Upper lobe of left lung (tissue), 6 donors: Measurements from ENCODE around the gene IGF2BP3. TPM values are rescaled to one million over a fixed set of nuclear protein-coding genes. Genes with fewer than 3 reads are reported as not detected.

Experiments used
- ATAC-seq, 2 donors: fragments of 200-7000 bp; cut with Tn5 transposase; one replicate each; pipeline ENCODE4 v1.9.1; 2022; ENCODE audit warnings: mild to moderate bottlenecking in 2 of 2, moderate library complexity in 2 of 2; ENCODE audit not compliant: low FRiP score in 2 of 2
- DNase-seq, 2 donors: peaks; one replicate each; pipeline ENCODE4 v3.0.0-alpha.2; 2019 to 2020
- H3K27ac ChIP-seq, 4 donors: fragments of 200-600 bp; sonication (generic); one replicate each; pipeline ENCODE4 v1.5.1; 2016 to 2019
- H3K27me3 ChIP-seq, 4 donors: fragments of 200-600 bp; sonication (generic); one replicate each; pipeline ENCODE4 v1.5.1; 2017 to 2019
- H3K36me3 ChIP-seq, 4 donors: fragments of 200-600 bp; sonication (generic); one replicate each; pipeline ENCODE4 v1.5.1; 2016 to 2019
- H3K4me1 ChIP-seq, 4 donors: fragments of 200-600 bp; sonication (generic); one replicate each; pipeline ENCODE4 v1.5.1; 2018 to 2019
- H3K4me3 ChIP-seq, 4 donors: fragments of 200-600 bp; sonication (generic); one replicate each; pipeline ENCODE4 v1.5.1; 2017 to 2019; ENCODE audit warnings: mild to moderate bottlenecking in 2 of 4, moderate library complexity in 1 of 4
- H3K9me3 ChIP-seq, 4 donors: fragments of 200-600 bp; sonication (generic); one replicate each; pipeline ENCODE4 v1.5.1; 2018 to 2019
- EP300 ChIP-seq, 4 donors: sonication (generic); formaldehyde crosslinking; IDR thresholded peaks; one replicate each; pipeline ENCODE4 v1.5.1; 2017; ENCODE audit warnings: antibody characterized with exemption in 4 of 4, control low read depth in 2 of 4
- POLR2A ChIP-seq, 4 donors: fragments of 450-650 bp; IDR thresholded peaks; one replicate each; pipeline ENCODE4 v1.5.1; 2016 to 2017; ENCODE audit warnings: antibody characterized with exemption in 4 of 4, mild to moderate bottlenecking in 2 of 4
- POLR2AphosphoS5 ChIP-seq, 2 donors: sonication (generic); formaldehyde crosslinking; IDR thresholded peaks; one replicate each; pipeline ENCODE4 v1.5.1; 2017; ENCODE audit warnings: antibody characterized with exemption in 2 of 2
- WGBS, 2 donors: methylation state at CpG; one replicate each; pipeline ENCODE4 v1.1.5; 2017 to 2018; 5-methylcytosine and 5-hydroxymethylcytosine counted together
- total RNA-seq, 6 donors: library from RNA; depleted of rRNA in 4 of 6; stranded (reverse); fragments of >200 nt in 4 of 6; gene quantifications; one replicate each; pipeline versions ENCODE4 v1.1.0 to v1.2.1, GENCODE V29; 2016 to 2021
- TF ChIP-seq, protein P1 (sequence below), 6 experiments: fragments of 450-650 bp in 4 of 6; fragments of 200-600 bp in 2 of 6; sonication (generic) in 2 of 6; IDR thresholded peaks; one replicate each; pipeline ENCODE4 v1.5.1; 2016 to 2019; ENCODE audit warnings: antibody characterized with exemption in 6 of 6
- donor health status: DM: no; HTN: no; CAD: no; lungs with moderate emphysema.
- donor health status: DM: no; HTN: yes; CAD: no; lungs with severe emphysema.

IGF2BP3 gene
- total RNA-seq, 6 donors from 2014 or later, result 0.91 to 1.5 (median 1.1) TPM; not detected in 2

DNA sequence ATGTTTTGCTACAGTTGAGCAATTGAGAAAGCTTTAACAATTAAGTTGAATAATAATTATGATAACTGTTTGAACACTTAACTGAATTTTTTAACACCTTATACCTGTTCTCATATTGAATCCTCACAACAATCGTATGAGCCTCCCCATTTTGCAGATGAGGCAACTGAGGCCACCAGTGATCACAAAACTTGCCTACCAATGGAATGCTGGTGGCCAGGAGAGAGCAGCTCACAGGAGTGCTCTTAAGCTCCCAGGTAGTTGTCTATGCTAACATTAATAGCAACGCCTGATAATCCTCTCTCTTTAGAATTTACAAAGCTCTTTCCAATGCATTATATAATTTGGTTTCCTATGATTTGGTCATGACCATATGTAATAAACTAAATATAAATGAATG is 202.1 kb downstream of the IGF2BP3 start:
- no peak for TF ChIP-seq POLR2AphosphoS5 (IDR thresholded peaks at IDR 0.05)
- peaks cover 0 to 4% (median 1%) of the 10 kb centered on the region in 4 donors for H3K4me1 ChIP-seq
- ATAC-seq, result no peak
- WGBS, 2 donors, result 100% methylated on average over 2 of the region's 2 CpGs
- no peak for DNase-seq
- no peak overlapping the region for H3K27ac ChIP-seq
- no peak overlapping the region for H3K4me3 ChIP-seq
- H3K27me3 ChIP-seq, result no peaks in the 10 kb centered on the region
- H3K9me3 ChIP-seq, result no peaks in the 10 kb centered on the region
- H3K36me3 ChIP-seq, result peaks cover 0 to 3% (median 0%) of the 10 kb centered on the region in 4 donors

DNA sequence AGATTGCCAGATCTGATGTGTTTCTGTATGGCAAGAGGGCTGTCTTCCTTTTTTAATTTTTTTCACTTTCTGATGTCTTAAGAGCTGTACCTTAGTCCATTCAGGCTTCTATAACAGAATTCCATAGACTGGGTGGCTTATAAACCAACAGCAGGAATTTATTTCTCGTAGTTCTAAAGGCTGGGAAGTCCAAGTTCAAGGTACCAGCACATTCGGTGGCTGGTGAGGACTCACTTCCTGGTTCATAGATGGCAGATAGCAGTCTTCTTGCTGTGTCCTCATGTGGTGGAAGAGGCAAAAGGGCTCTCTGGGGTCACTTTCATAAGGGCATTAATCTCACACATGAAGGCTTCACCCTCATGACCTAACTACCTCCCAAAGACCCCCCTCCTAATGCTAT is 202.9 kb downstream of the IGF2BP3 start:
- TF ChIP-seq POLR2A (IDR thresholded peaks at IDR 0.05), result no peak
- no peak for TF ChIP-seq POLR2AphosphoS5 (IDR thresholded peaks at IDR 0.05)
- TF ChIP-seq, protein P1, sequence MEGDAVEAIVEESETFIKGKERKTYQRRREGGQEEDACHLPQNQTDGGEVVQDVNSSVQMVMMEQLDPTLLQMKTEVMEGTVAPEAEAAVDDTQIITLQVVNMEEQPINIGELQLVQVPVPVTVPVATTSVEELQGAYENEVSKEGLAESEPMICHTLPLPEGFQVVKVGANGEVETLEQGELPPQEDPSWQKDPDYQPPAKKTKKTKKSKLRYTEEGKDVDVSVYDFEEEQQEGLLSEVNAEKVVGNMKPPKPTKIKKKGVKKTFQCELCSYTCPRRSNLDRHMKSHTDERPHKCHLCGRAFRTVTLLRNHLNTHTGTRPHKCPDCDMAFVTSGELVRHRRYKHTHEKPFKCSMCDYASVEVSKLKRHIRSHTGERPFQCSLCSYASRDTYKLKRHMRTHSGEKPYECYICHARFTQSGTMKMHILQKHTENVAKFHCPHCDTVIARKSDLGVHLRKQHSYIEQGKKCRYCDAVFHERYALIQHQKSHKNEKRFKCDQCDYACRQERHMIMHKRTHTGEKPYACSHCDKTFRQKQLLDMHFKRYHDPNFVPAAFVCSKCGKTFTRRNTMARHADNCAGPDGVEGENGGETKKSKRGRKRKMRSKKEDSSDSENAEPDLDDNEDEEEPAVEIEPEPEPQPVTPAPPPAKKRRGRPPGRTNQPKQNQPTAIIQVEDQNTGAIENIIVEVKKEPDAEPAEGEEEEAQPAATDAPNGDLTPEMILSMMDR (IDR thresholded peaks at IDR 0.05), result no peak
- no peak for TF ChIP-seq EP300 (IDR thresholded peaks at IDR 0.05)

DNA sequence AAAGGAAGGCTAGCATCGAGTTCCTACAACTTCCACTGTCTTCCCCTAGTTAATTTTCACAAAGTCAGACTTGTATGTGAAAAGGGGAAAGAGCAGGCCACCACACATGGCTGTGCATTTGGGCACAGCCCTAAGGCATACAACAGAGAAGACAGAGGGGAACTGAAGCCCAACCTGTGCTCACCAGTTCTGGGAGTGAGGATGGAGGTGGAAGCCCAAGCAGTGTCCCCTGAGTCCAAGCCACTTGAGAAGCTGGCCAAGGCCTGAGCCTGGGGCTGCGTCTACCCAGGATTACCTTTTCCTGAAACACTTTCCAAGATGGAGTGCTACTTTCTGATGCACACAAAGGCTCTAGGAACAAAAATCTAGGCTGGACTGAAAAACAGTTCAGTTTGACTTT is 203.4 kb downstream of the IGF2BP3 start:
- Histone ChIP-seq H3K27me3 (no peaks in the 10 kb centered on the region), H3K4me1 (peaks cover 0 to 1% (median 0%) of the 10 kb centered on the region in 4 donors), H3K9me3 (no peaks in the 10 kb centered on the region), H3K27ac (no peak overlapping the region), H3K36me3 (peaks cover 0 to 3% (median 0%) of the 10 kb centered on the region in 4 donors), H3K4me3 (no peak overlapping the region)
- DNase-seq (no peak), ATAC-seq (no peak)
- 89 to 100% methylated on average over 2 of the region's 2 CpGs for WGBS, 2 donors
- TF ChIP-seq POLR2A (IDR thresholded peaks at IDR 0.05), result no peak
- TF ChIP-seq EP300 (IDR thresholded peaks at IDR 0.05), result no peak
- TF ChIP-seq POLR2AphosphoS5 (IDR thresholded peaks at IDR 0.05), result no peak
- TF ChIP-seq, protein P1 (IDR thresholded peaks at IDR 0.05), result no peak

More for the DNA sequence above, 202.9 kb downstream of the IGF2BP3 start:
- peaks cover 0 to 3% (median 0%) of the 10 kb centered on the region in 4 donors for H3K36me3 ChIP-seq
- H3K4me3 ChIP-seq, result no peak overlapping the region
- H3K27ac ChIP-seq, result no peak overlapping the region
- no peaks in the 10 kb centered on the region for H3K27me3 ChIP-seq
- no peak for ATAC-seq
- H3K9me3 ChIP-seq, result no peaks in the 10 kb centered on the region
- DNase-seq, result no peak
- no peaks in the 10 kb centered on the region for H3K4me1 ChIP-seq
- WGBS, 2 donors, result 87 to 90% methylated on average over 2 of the region's 2 CpGs

DNA sequence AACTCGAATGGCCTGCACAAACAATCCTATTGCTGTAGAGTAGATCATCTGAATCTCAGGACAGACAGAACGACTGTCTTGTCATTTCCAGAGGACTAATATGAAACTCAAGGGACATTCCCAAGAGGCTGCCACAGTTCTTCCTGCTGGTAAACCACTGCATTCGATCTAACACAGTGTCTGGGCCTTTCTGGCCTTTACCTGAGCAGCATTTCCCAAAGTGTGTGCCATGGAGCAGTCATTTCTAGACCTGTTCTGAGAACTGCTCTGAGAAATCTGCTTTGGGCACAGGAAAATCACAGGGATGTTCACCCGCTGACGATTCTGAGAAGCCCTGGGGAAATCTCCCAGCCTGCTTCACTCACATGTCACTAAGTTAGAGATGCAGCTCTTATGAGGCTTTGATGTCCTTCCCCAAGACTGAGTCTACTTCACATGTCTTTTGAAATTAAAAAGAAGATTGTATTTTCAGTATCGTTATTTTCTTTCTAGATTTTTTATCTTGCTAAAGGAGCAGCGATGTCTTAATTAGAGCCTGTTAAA is 205.3 kb downstream of the IGF2BP3 start:
- Histone ChIP-seq H3K9me3 (no peaks in the 10 kb centered on the region), H3K4me3 (no peak overlapping the region), H3K36me3 (peaks cover 0 to 3% (median 0%) of the 10 kb centered on the region in 4 donors), H3K4me1 (peaks cover 0 to 2% (median 0%) of the 10 kb centered on the region in 4 donors), H3K27ac (no peak overlapping the region), H3K27me3 (no peaks in the 10 kb centered on the region)
- WGBS, 2 donors, result 68 to 85% methylated on average over 7 of the region's 7 CpGs
- TF ChIP-seq EP300 (IDR thresholded peaks at IDR 0.05) (no peak), POLR2A (IDR thresholded peaks at IDR 0.05) (no peak), POLR2AphosphoS5 (IDR thresholded peaks at IDR 0.05) (no peak)
- TF ChIP-seq, protein P1 (IDR thresholded peaks at IDR 0.05), result no peak
- DNase-seq (no peak), ATAC-seq (no peak)

DNA sequence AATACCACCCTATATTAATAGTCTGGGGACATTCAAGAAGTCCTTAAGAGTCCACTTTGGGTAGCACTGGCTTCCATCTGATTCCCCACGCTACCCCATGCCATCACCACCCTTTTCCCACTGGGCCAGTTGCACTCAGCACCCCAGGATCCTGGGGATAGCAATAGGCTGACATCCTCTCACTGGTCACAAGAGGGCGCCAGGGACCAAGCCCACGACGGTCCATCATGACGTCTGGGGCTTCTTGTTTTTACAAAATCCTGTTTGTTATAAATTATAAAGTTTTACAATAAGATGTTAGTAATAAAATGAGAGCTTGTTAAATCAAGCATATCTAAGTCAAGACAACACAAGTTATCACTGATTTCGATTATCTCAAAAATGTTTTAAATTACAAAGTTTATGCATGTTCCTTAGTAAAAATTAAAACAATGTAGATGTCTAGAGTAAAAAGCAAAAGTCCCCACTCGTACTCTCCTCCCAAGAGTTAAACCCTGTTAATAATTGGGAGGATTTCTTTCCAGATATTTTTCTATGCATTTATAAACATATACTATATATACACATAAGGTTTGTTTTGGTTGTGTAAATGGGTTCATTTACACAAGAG is 208.3 kb downstream of the IGF2BP3 start:
- Histone ChIP-seq H3K27ac (no peak overlapping the region), H3K9me3 (no peaks in the 10 kb centered on the region), H3K4me3 (no peak overlapping the region), H3K4me1 (peaks cover 0 to 2% (median 0%) of the 10 kb centered on the region in 4 donors), H3K27me3 (no peaks in the 10 kb centered on the region), H3K36me3 (peaks cover 0 to 3% (median 0%) of the 10 kb centered on the region in 4 donors)
- 4% methylated on average over 7 of the region's 7 CpGs for WGBS, 2 donors
- DNase-seq, result peak in 1 of 2 donors; percentile 62
- peak; percentile 80 to 90 for ATAC-seq
- TF ChIP-seq, protein P1 (IDR thresholded peaks at IDR 0.05), result peak; percentile 25 to 82 (median 54)
- TF ChIP-seq POLR2A (IDR thresholded peaks at IDR 0.05), result no peak
